ENCODE measurements around the gene COPS7B.
A peak's percentile ranks its signal among the peaks of the same experiment; 100 is the strongest.

COPS7B gene

GRCh38 chr2:231791107-231791506 lies 4.9 kb downstream of the COPS7B start:
- H3K4me3 ChIP-seq (ENCODE audit: low read depth, low read length) = no peak overlapping the region
- TF ChIP-seq CTCF (IDR thresholded peaks at IDR 0.05; ENCODE audit: low read depth, low read length, missing control alignments) = no peak
- DNase-seq (ENCODE audit: low read depth) = no peak

GRCh38 chr2:231794383-231794782 lies 8.1 kb downstream of the COPS7B start:
- H3K4me3 ChIP-seq (ENCODE audit: low read depth, low read length) = no peak overlapping the region
- DNase-seq (ENCODE audit: low read depth) = no peak
- no peak for TF ChIP-seq CTCF (IDR thresholded peaks at IDR 0.05; ENCODE audit: low read depth, low read length, missing control alignments)

- H3K4me3 ChIP-seq (ENCODE audit: low read depth, low read length) = no peak overlapping the region
- no peak for DNase-seq (ENCODE audit: low read depth)
- peak; percentile 9 for TF ChIP-seq CTCF (IDR thresholded peaks at IDR 0.05; ENCODE audit: low read depth, low read length, missing control alignments)
Observed at GRCh38 chr2:231795525-231796327, 9.5 kb downstream of the COPS7B start.

- peak; percentile 73 for TF ChIP-seq CTCF (IDR thresholded peaks at IDR 0.05; ENCODE audit: low read depth, low read length, missing control alignments)
- DNase-seq (ENCODE audit: low read depth) = no peak
- no peak overlapping the region for H3K4me3 ChIP-seq (ENCODE audit: low read depth, low read length)
Observed at GRCh38 chr2:231800493-231801091, 14.3 kb downstream of the COPS7B start.

- TF ChIP-seq CTCF (IDR thresholded peaks at IDR 0.05; ENCODE audit: low read depth, low read length, missing control alignments) = no peak
- DNase-seq (ENCODE audit: low read depth) = no peak
- no peak overlapping the region for H3K4me3 ChIP-seq (ENCODE audit: low read depth, low read length)
Observed at GRCh38 chr2:231803501-231804138, 17.4 kb downstream of the COPS7B start.

GRCh38 chr2:231807020-231807419 lies 20.8 kb downstream of the COPS7B start:
- DNase-seq (ENCODE audit: low read depth) = no peak
- TF ChIP-seq CTCF (IDR thresholded peaks at IDR 0.05; ENCODE audit: low read depth, low read length, missing control alignments) = no peak
- H3K4me3 ChIP-seq (ENCODE audit: low read depth, low read length) = no peak overlapping the region

All from GM12864 (cell line).